HG02943 (cell line): ENCODE data around the gene ZNF91.
"Not testable (repeated sequence)": the region's sequence is repeated elsewhere in the genome, so short reads cannot be mapped to it uniquely, and the experiment has no call there.

Experiments used
- ATAC-seq: cut with Tn5 transposase; IDR thresholded peaks from one replicate; pipeline ENCODE4 v1.9.1; 2021; ENCODE audit warnings: mild to moderate bottlenecking, low read depth, moderate library complexity; ENCODE audit not compliant: unreplicated experiment

Gene ZNF91

GRCh38 chr19:23399443-23399842 lies 4.2 kb upstream of the ZNF91 start:
- ATAC-seq: no peak

DNA sequence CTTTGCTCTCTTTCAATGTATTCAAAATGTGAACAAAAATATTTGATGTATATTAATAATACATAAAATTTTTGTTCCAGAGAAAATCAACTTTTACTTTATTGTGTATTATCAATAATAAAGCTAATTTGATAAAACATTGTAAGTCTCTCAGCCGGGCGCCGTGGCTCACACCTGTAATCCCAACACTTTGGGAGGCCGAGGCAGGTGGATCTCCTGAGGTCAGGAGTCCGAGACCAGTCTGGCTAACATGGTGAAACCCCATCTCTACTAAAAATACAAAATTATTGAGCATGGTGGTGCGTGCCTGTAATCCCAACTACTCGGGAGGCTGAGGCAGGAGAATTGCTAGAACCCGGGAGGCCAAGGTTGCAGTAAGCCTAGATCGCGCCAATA lies 449 bp upstream of the ZNF91 start:
- not testable (repeated sequence) for ATAC-seq

DNA sequence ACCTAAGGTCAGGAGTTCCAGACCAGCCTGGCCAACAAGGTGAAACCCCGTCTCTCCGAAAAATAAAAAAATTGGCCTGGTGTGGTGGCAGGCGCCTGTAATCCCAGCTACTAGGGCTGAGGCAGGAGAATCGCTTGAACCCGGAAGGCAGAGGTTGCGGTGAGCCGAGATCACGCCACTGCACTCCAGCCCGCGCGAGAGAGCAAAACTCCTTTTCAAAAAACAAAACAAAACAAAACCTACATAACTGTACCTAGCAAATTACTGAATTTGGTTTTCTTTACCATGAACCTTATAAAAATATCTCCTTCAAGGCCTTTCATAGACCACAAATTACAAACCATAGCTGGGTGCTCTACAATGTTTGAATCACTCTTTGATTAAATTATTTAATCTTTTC lies 760 bp downstream of the ZNF91 start:
- ATAC-seq: no peak

DNA sequence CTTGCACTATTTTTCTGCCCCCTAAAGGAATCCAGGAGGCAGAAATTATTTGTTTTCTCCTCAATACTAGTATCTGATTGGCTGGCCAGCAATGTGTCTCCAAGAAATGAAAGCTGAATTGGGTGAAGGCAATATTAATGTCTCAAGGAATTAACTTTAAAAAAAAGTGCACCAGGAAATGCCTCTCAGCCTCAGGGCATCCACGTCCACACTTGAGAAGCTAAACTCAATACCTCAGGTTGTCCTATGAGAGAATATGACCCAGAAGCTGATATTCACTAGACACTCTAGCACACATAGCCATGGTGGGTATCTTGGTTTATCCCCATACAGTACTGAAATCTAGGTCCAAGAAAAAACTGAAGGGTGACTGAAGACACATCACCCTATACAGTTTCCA lies 2.1 kb downstream of the ZNF91 start:
- ATAC-seq: no peak

GRCh38 chr19:23391236-23391635 lies 4.0 kb downstream of the ZNF91 start:
- ATAC-seq: no peak

- no peak for ATAC-seq
Measured at GRCh38 chr19:23385404-23385803, 9.9 kb downstream of the ZNF91 start.

GRCh38 chr19:23384858-23385257 lies 10.4 kb downstream of the ZNF91 start:
- no peak for ATAC-seq

DNA sequence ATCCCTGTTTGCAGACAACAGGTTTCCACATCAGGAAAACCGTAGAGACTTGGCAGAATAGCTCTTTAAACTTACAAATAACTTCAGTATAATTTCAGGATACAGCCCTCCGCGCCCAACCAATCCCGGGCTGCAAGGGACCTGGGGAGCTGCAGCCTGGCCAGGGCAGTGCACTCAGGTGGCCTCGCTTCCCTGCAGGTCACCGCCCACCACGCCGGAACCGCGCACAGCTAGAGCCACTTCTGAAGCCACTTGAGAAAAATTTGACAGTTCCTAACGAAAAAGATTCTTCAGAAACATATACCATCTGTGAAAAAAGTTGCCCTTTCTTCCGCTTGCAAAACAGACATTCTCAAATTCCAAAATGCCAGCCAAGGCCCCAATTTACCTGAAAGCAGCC lies 11.1 kb downstream of the ZNF91 start:
- no peak for ATAC-seq

DNA sequence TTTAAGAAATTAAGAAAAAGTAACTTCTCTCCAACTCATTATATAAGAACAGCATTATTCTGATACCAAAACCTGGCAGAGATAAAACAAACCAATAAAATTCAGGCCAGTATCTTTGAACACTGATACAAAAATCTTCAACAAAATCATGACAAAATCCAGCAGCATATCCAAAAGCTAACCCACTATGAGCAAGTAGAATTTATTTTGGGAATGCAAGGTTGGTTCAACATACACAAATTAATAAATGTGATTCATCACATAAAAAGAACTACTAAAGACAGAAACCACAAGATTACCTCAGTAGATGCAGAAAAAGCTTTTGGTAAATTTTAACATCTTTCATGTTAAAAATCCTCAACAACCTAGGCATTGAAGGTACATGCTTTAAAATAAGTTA lies 12.3 kb downstream of the ZNF91 start:
- no peak for ATAC-seq

GRCh38 chr19:23381114-23381513 lies 14.2 kb downstream of the ZNF91 start:
- no peak for ATAC-seq

GRCh38 chr19:23379671-23380070 lies 15.6 kb downstream of the ZNF91 start:
- ATAC-seq: not testable (repeated sequence)

- ATAC-seq: no peak
Measured at GRCh38 chr19:23378948-23379347, 16.3 kb downstream of the ZNF91 start.

DNA sequence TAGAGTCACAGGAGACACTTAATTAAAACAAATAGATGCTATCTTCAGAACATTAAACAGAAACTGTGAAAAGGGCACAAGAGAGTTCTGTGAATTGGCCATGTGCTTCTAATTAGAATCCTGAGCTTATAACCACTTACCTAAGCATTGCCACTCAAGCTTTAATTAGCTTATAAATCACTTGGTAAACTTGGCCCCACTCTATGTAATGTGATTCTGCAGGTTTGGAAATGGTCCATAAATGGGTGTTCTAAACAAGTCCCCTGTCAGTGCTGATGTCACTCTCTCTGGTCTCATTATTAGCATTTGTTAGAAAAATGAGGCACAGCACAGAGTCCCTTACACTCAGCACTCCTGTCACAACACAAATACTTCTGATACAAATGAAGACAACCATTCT lies 18.0 kb downstream of the ZNF91 start:
- ATAC-seq: no peak

- no peak for ATAC-seq
Measured at GRCh38 chr19:23366437-23366836, 28.8 kb downstream of the ZNF91 start.

DNA sequence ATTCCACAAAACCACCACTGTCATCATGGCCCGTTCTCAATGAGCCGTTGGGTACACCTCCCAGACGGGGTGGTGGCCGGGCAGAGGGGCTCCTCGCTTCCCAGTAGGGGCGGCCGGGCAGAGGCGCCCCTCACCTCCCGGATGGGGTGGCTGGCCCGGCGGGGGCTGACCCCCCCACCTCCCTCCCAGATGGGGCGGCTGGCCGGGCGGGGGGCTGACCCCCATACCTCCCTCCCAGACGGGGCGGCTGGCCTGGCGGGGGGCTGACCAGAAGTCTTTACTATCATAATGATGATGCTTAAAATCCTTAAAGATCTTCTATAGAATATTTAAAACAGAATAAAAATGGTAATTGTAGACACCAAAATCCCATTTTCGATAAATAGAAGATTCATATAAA lies 29.2 kb downstream of the ZNF91 start:
- not testable (repeated sequence) for ATAC-seq

DNA sequence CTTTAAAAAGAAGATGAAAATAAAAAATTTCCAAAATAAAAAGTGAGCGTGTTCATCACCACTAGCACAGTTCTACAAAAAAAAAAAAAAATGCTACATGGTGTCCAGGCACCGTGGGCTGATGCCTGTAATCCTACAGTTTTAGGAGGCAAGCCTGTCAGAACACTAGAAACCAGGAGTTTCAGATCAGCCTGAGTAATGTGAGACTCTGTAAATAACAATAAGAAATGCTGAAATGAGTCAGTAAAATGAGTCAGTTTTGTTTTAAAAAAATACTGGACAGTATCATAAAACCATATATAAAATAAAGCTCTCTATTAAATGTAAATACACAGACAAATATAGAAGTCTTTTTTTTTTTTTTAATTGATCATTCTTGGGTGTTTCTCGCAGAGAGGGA lies 30.0 kb downstream of the ZNF91 start:
- ATAC-seq: no peak

DNA sequence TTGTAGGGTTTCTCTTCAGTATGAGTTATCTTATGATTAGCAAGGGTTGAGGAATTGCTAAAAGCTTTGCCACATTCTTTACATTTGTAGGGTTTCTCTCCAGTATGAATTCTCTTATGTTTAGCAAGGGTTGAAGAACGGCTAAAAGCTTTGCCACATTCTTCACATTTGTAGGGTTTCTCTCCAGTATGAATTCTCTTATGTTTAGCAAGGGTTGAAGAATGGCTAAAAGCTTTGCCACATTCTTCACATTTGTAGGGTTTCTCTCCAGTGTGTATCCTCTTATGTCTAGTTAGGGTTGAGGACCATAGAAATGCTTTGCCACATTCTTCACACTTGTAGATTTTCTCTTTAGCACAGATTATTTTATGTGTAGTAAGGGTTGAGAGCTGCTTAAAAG lies 33.4 kb downstream of the ZNF91 start:
- ATAC-seq: not testable (repeated sequence)

GRCh38 chr19:23351806-23352205 lies 43.5 kb downstream of the ZNF91 start:
- ATAC-seq: no peak

DNA sequence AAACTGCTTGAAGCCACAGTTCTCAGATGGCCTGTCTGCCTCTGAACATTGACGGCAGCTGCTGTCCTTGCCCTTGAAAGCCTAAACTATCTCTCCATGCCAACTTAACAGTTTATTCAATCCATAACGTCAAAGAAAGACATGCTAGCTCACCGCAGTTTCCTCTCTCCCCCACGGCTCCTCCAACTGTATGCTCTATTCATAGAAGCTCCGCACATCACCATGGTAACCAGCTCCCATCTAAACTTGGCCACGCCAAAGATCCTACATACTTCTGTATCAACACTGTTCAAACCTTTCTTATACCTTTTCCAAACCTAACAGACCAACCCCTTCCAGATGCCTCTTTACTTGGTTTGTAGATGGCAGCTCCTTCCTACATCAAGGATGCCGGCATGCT lies 48.6 kb downstream of the ZNF91 start:
- ATAC-seq: no peak

- ATAC-seq: no peak
Measured at GRCh38 chr19:23345838-23346237, 49.4 kb downstream of the ZNF91 start.

DNA sequence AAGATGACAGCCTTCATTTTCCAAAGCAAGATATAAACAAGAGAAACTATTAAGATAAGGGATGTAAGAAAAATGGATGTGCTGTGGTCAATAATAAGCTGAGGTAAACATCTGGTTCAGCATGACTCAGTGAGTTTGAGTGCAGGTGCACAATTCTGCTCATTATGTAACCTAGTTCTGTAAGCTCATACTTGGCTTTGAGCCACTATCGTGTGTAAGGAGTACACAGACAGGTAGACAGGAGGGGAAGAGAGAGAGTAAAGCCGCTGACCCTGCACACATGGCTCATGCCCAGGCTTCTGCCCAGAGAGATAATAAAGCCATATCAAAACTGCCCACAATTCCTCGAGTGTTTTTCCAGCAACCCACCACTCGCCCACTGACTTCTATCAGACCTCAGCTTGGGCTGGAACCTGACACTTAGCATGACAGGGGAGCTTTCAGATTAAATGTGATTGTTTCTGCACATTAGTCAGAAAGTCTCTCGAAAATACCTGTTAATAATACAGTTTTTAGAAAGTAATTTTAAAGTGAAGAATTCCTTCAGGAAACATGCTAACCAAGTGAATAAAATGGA lies 51.7 kb downstream of the ZNF91 start:
- ATAC-seq: no peak

DNA sequence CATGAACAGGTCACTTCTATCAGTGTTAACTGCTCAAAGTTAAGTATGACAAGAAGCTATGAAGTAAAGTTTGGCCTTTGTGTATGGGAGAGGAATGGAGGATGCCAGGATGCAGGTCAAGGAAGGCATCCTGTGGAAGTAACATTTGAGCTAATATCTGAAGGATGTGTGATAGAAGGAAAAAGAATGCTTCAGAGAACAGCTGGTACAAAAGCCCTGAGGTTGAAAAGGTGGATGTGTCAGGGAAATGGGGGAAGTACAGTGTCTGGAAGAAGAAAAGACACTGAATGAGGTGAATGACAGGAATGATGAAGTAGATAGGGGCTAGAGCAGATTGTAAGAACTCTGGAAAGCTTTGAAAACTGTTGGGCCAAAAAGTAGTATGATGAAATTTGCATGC lies 67.1 kb downstream of the ZNF91 start:
- no peak for ATAC-seq

GRCh38 chr19:23321953-23322549 lies 73.2 kb downstream of the ZNF91 start:
- ATAC-seq: no peak
